ENCODE results near the gene RPL13.

DNA sequence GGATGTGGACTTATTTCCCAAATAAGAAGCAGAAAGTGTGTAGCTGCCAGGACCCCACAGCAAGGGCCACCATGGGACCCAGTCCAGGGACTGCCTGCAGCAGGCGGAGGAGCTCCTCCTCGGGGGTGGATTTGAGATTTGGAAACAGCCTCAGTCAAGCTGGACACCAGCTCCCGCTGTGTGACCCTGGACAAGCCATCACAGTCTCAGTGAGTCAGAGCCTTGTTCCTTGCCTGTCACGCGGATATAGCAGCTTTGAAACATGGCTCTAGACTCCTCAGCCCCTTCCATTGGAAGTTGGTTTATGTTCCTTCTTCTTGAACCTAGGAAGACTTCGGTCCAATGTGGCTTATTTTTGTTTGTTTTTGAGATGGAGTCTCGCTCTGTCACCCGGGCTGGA, 40.5 kb downstream of the RPL13 start:
- TF ChIP-seq, protein P1, sequence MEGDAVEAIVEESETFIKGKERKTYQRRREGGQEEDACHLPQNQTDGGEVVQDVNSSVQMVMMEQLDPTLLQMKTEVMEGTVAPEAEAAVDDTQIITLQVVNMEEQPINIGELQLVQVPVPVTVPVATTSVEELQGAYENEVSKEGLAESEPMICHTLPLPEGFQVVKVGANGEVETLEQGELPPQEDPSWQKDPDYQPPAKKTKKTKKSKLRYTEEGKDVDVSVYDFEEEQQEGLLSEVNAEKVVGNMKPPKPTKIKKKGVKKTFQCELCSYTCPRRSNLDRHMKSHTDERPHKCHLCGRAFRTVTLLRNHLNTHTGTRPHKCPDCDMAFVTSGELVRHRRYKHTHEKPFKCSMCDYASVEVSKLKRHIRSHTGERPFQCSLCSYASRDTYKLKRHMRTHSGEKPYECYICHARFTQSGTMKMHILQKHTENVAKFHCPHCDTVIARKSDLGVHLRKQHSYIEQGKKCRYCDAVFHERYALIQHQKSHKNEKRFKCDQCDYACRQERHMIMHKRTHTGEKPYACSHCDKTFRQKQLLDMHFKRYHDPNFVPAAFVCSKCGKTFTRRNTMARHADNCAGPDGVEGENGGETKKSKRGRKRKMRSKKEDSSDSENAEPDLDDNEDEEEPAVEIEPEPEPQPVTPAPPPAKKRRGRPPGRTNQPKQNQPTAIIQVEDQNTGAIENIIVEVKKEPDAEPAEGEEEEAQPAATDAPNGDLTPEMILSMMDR (IDR thresholded peaks at IDR 0.05 in 2 of 3, conservative IDR thresholded peaks at IDR 0.05 in 1 of 3; ENCODE audit: insufficient read depth in 2 of 3, low read depth in 1 of 3, low read length in 3 of 3) = no peak
- TF ChIP-seq KDM1A (IDR thresholded peaks at IDR 0.05) (no peak), TGIF2 (CRISPR knock-in tag; IDR thresholded peaks at IDR 0.05) (no peak), ZNF785 (CRISPR knock-in tag; IDR thresholded peaks at IDR 0.05) (no peak), EP300 (IDR thresholded peaks at IDR 0.05; ENCODE audit: low read length) (no peak), EZH2 (IDR thresholded peaks at IDR 0.05; ENCODE audit: borderline replicate concordance, low read depth, low read length) (no peak), HIVEP1 (CRISPR knock-in tag; IDR thresholded peaks at IDR 0.05) (no peak)
- TF ChIP-seq, protein P2, sequence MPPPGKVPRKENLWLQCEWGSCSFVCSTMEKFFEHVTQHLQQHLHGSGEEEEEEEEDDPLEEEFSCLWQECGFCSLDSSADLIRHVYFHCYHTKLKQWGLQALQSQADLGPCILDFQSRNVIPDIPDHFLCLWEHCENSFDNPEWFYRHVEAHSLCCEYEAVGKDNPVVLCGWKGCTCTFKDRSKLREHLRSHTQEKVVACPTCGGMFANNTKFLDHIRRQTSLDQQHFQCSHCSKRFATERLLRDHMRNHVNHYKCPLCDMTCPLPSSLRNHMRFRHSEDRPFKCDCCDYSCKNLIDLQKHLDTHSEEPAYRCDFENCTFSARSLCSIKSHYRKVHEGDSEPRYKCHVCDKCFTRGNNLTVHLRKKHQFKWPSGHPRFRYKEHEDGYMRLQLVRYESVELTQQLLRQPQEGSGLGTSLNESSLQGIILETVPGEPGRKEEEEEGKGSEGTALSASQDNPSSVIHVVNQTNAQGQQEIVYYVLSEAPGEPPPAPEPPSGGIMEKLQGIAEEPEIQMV (tag; conservative IDR thresholded peaks at IDR 0.05; ENCODE audit: low read depth) = no peak
